HG03432 (cell line): ENCODE data around the gene TMEM240.
"Not testable (repeated sequence)": the region's sequence is repeated elsewhere in the genome, so short reads cannot be mapped to it uniquely, and the experiment has no call there.

Source experiments
- ATAC-seq: cut with Tn5 transposase; IDR thresholded peaks from one replicate; pipeline ENCODE4 v1.9.1; 2021; ENCODE audit warnings: mild to moderate bottlenecking, moderate library complexity; ENCODE audit not compliant: unreplicated experiment

Gene TMEM240

GRCh38 chr1:1505801-1506200 lies 34.6 kb downstream of the TMEM240 start:
- ATAC-seq, result not testable (repeated sequence)

DNA sequence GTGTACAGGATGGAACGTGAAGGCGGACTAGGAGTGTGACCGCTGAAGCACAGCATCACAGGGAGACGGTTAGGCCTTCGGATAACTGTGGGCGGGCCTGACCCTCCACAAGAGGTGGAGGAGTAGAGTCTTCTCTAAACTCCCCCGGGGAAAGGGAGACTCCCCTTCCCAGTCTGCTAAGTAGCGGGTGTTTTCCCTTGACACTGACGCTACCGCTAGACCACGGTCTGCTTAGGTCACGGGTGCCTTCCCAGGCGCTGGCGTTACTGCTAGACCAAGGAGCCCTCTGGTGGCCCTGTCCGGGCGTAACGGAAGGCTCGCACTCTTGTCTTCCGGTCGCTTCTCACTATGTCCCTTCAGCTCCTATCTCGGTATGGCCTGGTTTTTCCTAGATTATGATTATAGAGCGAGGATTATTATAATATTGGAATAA lies 35.0 kb downstream of the TMEM240 start:
- peak; percentile 48 for ATAC-seq

GRCh38 chr1:1504777-1505365 lies 35.6 kb downstream of the TMEM240 start:
- not testable (repeated sequence) for ATAC-seq

DNA sequence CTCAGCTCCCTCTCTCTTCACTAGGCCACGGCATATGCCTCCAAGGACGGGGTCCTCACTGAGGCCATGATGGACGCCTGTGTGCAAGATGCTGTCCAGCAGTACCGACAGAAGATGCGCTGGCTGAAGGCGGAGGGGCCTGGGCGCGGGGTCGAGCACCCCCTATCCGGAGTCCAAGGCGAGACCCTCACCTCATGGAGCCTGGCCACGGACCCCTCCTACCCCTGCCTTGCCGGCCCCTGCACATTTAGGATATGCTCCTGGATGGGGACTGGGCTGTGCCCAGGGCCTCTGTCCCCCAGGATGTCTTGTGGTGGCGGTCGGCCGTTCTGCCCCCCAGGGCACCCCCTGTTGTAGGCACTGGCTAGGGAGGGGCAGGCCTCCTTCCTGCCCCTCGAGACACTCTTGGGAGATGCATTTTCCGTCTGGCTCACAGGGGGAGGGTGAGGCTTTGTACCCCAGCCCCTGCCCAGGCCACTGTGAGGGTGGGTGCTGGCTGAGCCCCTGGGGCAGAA lies 44.9 kb downstream of the TMEM240 start:
- ATAC-seq, result not testable (repeated sequence)

GRCh38 chr1:1494311-1494710 lies 46.1 kb downstream of the TMEM240 start:
- not testable (repeated sequence) for ATAC-seq

DNA sequence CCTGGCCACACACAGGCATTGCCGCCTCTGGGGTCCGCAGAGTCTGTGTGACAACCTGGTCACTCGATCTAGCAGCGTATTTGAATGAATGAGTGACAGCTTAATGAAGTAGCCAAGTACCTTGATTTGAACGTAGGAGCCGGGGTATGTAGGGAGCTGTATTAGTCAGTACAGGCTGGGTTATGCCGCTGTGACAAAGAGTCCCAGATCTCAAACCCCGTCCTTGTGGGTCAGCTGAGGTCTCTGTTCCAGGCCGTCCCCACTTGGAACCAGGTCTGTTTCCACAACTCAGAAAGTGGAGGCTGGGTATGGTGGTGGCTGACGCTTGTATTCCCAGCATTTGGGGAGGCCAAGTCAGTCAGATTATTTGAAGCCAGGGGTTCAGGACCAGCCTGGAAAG lies 48.8 kb downstream of the TMEM240 start:
- no peak for ATAC-seq

- ATAC-seq, result no peak
Observed at GRCh38 chr1:1490633-1491230, 49.7 kb downstream of the TMEM240 start.

- no peak for ATAC-seq
Observed at GRCh38 chr1:1489861-1490260, 50.6 kb downstream of the TMEM240 start.

DNA sequence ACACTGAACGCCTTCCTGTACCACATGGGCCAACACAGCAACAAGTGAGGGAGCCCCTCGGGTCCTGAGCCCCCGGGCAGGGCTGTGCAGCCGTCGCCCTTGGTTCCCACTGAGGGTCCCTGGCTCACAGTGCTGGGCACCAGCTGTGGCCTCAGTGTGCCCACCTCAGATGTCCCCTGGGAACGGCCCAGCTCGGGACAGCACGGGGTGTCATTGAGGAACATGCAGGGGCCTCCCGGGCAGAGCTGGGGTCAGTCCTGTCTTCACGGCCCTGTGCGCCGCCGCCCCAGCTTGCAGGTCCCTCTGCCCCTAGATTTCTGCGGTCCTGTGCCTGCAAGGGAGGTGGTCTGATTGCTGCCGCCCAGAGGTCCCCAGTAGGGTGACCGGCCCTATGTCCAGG lies 51.2 kb downstream of the TMEM240 start:
- no peak for ATAC-seq

DNA sequence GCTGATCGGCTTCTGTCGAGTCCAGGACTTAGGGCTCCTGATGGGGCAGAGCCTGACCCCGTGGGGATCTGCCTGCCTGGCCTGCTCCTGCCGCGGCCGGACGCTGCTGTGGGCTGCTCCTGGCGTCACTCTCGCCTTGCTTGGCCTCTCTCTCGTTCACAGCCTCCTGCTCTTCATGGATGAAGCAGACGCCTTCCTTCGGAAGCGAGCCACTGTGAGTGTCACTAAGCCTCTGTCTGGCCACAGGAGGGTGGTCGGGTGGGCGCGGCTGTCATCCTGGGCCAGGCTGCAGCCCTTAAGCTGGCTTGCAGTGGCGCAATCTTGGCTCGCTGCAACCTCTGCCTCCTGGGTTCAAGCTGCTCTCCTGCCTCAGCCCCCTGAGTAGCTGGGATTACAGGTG lies 52.7 kb downstream of the TMEM240 start:
- ATAC-seq, result no peak

DNA sequence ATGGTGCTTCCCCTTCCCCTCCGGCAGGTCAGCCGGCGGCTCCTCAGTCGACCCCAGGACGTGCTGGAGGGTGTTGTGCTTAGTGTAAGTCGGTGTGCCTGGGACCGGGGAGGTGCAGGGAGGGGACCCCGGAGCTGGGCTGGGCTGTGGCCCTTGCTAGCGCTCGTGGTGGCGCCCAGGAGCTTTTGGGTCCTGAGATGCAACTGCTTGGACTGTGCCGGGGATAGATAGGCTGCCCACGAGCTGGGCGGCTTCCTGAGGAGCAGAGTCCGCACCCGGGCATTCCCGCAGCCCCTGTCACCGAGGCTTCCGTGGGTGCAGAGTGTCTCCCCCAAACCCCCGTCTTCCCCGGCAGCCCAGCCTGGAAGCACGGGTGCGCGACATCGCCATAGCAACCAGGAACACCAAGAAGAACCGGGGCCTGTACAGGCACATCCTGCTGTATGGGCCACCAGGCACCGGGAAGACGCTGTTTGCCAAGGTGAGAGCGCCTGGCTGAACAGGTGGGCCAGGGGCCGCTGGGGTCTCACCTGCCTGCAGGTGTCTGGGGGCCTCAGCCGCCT lies 54.6 kb downstream of the TMEM240 start:
- not testable (repeated sequence) for ATAC-seq

GRCh38 chr1:1484976-1485750 lies 55.3 kb downstream of the TMEM240 start:
- not testable (repeated sequence) for ATAC-seq
